GM19238 (cell line): Measurements from ENCODE around the gene ZNF560.
"Not testable (repeated sequence)": the region's sequence is repeated elsewhere in the genome, so short reads cannot be mapped to it uniquely, and the experiment has no call there.

ENCODE experiments used
- DNase-seq: peaks from one replicate; pipeline ENCODE4 v3.0.0; 2011; ENCODE audit warnings: low spot score; ENCODE audit not compliant: insufficient read length

ZNF560 gene

DNA sequence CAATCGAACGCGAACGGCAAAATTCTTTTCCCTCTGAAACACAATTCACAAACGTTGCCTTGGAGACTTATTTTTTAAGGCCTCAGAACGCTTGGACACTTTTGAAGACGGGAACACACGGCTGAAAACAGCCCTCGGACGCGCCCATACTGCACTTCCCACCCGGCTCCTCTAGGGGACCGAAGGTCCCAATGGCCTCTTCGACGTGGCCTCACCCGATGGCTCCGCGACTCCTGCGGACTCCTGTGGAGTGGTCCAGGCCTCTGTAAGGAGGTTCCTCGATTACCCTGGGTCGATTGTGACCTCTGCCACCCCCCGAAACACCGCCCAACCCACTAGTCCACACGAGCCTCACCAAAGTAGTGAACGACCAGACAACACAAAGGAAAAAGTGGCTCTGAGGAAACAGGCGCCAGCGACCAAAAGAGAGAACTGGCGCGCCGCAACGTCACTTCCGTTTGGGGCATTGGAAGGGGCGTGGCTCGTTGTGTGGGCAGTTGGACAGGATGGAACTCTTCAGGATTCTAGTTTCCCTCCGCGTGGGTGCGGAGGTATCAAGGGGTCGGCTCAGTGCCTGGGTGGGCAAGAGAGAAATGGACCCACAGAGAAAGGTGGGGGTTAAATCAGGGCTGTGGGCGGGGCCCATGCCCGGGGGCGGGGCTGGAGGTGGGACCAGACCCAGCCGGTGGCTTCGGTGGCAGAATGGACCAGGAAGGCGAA is at the start of gene ZNF560:
Gene ZNF560, minus strand, starts transcription at position 434 of the 720 bp plus-strand sequence. CDS start 23,303 bp downstream, outside the sequence.
- no peak for DNase-seq

DNA sequence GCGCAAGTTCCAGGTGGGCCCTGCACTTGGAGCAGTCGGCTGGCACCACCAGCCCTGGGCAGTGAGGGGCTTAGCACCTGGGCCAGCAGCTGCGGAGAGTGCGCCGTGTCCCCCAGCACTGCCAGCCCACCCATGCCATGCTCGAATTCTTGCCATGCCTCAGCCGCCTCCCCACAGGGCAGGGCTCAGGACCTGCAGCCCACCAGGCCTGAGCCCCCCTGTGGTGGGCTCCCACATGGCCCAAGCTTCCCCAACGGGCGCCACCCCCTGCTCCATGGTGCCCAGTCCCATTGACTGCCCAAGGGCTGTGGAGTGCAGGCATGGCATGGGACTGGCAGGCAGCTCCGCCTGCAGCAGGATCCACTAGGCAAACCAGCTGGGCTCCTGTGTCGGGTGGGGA is 49.5 kb upstream of the ZNF560 start:
- DNase-seq: no peak

DNA sequence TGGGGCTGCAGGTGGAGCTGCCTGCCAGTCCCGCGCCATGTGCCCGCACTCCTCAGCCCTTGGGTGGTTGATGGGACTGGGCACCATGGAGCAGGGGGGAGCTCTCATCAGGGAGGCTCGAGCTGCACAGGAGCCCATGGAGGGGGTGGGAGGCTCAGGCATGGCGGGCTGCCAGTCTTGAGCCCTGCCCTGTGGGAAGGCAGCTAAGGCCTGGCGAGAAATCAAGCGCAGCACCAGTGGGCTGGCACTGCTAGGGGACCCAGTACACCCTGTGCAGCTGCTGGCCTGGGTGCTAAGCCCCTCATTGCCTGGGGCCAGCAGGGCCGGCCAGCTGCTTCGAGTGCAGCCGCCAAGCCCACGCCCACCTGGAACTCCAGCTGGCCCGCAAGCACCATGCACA is 42.9 kb upstream of the ZNF560 start:
- not testable (repeated sequence) for DNase-seq

DNA sequence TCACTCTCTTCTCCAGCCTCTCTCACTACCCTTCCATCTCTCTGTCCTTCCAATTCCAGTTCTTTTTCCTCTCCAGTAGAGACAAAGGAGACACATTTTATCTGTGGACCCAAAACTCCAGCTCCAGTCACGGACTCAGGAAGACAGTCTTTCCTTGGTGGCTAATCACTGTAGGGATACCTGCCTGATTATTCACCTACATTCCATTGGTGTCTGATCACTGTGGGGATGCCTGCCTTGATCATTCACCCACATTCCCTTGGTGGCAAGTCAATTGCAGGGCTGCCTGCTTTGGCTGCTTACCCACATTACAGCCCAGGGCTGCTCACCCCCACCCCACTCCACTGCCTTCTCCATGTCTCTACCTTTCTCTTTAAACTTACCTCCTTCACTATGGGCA is 41.5 kb upstream of the ZNF560 start:
- not testable (repeated sequence) for DNase-seq

DNA sequence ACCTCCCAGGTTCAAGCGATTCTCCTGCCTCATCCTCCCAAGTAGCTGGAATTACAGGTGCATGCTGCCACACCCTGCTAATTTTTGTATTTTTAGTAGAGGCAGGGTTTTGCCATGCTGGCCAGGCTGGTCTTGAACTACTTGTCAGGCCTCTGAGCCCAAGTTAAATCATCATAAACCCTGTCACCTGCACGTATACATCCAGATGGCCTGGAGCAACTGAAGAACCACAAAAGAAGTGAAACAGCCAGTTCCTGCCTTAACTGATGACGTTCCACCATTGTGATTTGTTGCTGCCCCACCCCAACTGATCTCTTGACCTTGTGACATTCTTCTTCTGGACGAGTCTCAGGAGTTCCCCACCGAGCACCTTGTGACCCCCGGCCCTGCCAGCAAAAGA is 40.8 kb upstream of the ZNF560 start:
- DNase-seq: not testable (repeated sequence)

DNA sequence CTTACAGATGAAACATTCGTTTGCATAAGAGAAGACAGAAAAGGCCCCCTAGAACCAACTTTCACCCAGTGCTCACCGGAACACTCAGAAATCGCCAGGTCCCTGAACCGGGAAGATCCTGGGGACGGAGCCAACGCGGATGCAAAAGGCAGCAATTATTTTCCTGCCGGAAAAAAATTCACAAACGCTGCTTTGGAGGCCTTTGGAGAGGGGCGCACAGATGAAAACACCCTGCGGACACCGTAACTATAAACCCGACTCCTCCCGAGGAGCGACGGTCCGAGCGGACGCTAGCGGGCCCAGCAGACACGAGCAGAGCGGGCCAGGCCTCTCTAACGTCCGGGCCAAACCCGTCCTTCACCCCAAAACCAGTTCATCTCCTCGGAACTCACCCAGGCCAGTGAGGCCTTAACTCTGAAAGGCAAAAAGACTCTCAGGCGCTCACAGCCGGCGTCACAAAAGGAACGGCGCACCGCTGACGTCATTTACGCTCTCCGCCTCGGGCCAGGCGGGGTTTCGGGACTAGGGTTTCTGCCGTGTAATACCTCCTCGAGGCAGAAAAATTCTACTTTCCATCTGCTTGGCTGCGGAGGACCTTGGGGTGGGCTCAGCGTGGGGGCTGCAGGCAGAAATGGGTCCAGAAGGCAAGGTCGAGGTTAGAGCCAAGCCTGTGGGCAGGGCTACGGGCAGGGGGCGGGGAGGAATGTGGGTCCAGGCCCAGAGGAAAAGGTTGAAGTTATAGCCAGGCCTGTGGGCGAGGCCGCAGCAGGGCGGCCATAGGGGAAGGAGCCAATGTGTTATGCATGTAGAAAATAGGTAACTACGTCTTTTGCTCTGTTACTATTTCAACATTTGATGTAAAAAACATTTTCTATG is 40.0 kb upstream of the ZNF560 start, which contains the start of gene ZNF426:
Gene ZNF426, minus strand, starts transcription at position 463 of the 876 bp plus-strand sequence. CDS start 2,413 bp downstream, outside the sequence.
- DNase-seq: peak; percentile 77

DNA sequence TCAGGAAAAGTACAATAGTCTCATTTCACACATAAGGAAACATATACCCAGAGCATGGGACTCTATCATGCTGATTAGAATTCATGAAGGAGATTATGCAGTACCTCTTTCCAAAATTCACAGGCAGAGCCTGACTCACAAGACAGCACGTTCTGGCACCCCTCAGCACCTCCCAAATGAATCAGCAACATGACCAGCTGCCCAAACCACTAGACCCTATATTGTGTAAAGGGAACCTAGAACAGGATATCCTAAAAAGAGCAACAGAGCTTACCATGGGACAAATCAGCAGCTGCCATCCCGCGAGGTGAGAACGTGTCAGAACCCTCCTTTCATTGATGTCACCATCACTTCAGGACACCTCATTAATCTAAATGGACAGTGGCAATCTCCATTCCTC is 37.5 kb upstream of the ZNF560 start:
- no peak for DNase-seq

DNA sequence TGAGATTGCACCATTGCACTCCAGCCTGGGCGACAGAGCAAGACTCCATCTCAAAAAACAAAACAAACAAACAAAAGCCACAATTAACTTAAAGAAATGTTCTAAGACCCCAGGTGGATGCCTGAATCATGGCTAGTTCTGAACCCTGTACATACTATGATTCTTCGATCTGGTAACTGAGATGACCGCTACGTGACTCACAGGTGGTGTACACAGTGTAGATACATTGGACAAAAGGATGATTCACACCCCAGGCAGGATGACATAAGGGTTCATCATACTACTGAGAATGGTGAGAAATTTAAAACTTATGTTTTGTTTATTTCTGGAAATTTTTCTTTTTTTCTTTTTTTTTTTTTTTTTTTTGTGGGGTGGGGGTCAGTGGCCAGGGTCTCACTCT is 33.5 kb upstream of the ZNF560 start:
- no peak for DNase-seq

DNA sequence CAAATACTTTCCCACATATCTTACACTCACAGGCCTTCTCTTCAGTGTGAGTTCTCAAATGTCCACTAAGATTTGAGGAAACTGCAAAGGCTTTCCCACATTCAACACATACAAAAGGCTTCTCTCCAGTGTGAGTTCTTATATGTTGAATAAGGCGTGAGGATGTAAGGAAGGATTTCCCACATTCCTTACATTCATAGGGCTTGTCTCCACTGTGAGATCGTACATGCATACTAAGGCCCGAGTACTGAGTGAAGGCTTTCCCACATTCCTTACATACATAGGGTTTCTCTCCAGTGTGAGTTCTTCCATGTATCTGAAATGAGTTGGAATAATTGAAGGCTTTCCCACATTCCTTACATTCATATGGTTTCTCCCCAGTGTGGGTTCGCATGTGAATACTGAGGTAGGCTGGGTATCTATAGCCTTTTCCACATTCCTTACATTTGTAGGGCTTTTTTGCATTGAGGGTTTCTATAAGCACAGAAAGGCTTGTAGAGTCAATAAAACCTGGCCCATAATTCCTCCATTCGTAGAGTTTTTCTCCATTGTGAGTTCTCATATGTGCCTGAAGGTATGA is 30.4 kb upstream of the ZNF560 start:
- no peak for DNase-seq

DNA sequence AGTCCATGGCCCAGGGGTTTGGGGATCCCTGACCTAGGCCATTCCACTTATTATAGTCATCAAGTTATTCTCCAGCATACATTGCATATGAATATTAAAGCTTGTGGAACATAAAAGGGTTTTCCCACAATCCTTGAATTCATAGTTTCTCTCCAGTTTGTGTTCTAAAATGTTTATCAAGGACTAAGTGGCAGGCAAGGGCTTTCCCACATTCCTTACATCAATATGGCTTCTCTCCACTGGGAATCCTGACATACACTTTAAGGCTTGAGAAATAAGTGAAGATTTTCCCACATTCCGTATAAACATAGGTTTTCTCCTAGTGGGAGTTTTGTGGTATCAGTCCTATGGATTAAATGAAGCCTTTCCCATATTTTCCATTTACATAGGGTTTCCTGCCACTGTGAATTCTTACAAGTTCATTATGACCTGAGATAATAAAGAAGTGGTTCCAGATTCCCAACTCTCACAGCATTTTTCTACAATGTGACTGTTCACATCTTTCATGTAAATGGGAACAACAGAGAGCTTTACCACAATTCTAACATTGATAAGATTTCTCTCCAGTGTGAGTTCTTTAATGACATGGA is 25.6 kb upstream of the ZNF560 start:
- no peak for DNase-seq

DNA sequence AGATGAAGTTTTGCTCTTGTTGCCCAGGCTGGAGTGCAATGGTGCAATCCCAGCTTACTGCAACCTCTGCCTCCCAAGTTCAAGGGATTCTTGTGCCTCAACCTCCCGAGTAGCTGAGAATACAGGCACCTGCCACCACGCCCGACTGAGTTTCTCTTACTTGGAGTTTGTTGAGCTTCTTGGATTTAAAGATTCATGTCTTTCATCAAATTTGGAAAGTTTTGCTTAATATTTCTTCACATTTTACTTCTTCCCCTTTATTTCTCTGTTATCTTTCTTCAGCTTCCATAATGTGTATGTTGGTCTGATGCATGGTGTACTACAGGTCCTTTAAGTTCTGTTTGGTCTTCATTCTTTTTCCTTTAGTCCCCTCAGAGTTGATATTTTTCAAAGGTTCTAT is 8.9 kb upstream of the ZNF560 start:
- DNase-seq: no peak

DNA sequence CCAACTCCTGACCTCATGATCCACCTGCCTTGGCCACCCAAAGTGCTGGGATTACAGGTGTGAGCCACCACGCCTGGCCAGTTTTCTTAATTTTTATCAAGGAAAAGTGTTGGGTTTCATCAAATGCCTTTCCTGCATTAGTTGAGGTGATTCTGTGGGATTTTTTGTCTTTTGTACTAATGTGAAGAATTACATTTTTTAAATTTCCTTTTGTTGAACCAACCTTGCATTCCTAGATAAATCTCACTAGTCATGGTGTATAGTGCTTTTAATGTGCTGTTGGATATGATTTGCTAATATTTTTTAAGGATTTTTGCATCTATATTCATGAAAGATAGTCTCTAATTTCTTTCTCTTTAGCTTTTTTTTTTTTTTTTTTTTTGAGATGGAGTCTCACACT is 2.4 kb upstream of the ZNF560 start:
- no peak for DNase-seq

DNA sequence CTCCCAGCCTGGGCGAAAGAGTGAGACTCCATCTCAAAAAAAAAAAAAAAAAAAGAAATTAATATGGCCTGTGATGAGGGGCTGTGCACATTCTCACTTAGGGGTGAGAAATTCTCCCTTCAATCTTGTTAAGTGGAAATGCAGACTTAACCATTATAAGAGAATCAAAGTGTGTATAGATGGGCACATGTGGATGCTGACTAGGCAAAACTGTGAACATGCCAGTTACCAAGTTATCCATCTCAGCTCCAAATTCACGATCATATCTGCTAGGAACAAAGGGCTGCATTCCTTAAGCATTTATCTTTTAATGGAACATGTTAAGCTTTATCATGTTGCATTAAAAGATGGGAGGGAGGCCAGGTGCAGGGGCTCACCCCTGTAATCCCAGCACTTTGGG is 4.3 kb downstream of the ZNF560 start:
- DNase-seq: no peak

DNA sequence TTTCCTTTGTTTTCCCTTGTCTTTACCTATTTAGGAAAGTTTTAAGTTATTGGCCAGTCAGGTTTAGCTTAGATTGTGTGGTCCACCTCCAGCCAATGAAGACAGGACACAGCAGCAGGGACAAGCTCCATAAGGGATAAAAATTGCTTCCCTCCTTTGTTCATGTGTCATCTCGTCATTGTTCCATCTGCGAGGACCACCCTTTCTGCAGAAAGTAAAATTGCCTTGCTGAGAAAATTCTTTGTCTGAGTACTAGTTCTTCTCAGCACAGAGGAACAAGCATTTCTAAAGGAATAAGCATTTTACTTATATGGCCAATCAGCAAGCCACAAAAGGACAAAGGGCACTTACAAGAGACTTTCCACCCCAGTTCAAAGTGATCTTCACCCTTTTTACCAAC is 11.4 kb downstream of the ZNF560 start:
- DNase-seq: no peak

DNA sequence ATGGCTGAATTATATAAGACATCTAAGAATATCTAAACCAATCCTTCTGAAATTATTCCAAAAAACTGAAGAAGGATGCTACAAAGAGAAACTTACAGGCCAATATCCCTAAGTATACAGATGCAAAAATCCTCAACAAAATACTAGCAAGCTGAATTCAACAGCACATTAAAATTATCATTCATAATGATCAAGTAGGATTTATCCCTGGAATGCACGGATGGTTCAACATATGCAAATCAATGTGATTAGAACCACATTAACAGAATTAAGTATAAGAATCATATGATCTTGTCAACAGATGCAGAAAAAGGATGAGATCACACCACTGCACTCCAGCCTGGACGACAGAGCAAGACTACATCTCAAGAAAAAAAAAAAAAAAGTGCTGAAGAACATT is 13.3 kb downstream of the ZNF560 start:
- DNase-seq: no peak

DNA sequence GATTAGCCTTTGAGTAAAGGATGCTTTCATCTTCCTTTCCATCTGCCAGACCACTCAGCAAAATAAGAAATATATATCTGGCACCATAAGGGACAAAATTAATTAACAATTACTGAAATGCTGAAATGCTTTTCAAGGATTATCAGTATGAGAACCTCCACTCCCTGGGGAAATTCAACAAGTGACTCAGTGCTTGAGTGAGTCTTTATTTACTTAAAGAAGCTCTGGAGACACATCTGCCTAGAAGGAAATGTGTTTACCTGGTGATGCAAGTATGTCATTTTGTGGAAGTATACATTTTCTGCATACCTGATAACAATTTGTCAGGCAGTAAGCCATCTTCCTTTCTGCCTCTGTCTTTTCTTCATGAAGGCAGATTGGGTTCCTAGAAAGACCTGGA is 23.4 kb downstream of the ZNF560 start:
- DNase-seq: no peak

DNA sequence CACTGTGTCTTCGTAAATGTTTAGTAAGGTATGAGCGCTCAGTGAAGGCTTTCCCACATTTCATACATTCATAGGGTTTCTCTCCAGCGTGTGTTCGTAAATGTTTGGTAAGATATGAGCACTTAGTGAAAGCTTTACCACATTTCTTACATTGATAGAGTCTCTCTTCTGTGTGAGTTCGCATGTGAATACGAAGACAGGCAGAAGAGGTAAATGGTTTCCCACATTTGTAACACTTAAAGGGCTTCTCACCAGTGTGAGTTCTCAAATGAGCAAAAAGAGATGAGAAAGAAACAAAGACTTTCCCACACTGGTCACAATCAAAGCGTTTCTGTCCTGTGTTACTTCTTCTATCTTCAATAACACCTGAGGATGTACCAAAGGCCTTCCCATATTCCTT is 31.3 kb downstream of the ZNF560 start:
- no peak for DNase-seq

DNA sequence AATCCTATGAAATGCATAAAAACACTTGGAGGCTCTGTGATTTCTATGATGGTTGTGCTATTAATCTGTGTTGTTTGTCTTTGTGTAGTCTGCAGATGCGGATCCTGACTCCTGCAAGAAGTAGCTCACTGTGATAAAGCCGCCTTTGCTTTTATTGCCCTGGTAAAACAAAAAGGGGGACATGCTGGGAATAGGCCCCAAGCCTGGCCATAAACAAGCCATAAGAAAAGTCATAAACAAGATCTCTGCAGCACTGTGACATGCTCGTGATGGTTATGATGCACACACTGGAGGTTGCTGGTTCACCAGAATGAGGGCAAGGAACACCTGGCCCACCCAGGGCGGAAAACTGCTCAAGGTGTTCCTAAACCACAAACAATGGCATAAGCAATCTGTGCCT is 36.5 kb downstream of the ZNF560 start:
- DNase-seq: no peak

DNA sequence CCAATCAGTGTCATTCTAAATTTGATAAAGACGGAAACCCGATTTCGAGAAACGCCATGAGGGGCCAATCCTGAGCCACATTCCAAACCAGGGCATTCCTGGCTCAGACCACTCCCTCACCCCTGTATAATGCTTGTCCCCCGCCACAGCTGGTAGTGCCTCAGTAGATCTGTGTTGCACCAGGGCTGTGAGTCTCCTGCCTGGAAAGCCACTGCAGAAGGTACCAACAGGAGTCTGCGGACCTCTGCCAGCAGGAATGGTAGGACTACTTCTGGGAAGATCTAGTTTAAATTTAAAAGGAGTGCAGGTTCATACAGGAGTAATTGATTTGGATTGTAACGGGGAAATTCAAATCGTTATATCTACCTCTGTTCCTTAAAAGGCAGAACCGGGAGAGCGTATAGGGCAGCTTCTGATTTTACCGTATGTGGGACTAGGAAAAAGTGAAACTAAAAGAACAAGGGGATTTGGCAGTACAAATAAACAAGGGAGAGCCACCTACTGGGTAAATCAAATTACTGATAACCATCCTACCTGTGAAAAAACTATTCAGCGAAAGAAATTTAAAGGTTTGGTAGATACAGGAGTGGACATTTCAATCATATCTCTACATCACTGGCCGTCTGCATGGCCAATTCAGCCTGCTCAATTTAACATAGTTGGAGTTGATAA is 42.3 kb downstream of the ZNF560 start:
- no peak for DNase-seq

DNA sequence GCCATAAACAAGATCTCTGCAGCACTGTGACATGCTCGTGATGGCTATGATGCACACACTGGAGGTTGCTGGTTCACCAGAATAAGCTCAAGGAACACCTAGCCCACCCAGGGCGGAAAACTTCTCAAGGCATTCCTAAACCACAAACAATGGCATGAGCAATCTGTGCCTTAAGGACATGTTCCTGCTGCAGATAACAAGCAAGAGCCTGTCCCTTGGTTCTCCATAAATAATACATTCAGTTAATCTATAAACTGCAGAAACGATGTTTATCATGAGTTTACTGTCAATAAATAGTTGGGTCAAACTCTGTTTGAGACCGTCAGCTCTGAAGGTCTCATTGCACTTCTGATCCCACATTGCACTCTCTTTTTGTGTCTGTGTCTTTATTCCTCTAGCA is 44.5 kb downstream of the ZNF560 start:
- no peak for DNase-seq

DNA sequence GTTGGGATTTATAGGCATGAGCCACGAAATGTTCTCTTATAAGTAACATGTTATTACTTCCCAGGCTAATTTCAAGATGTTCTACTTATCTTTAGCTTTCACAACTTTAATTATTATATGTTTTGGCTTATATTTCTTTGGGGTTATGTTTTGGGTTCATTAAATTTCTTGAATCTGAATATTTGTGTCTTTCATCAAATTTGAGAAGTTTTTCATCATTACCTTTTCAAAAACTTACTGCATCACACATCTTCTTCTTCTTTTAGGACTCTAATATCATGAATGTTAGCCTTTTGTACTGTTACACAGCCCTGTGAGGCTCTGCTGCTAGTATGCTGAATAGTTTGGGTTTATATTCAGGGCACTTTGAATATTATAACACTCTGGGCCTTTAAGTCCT is 53.4 kb downstream of the ZNF560 start:
- no peak for DNase-seq
